Measurements from ENCODE around the gene NIT1.

GRCh38 chr1:161168906-161169305 is 51.0 kb downstream of the NIT1 start:
- TF ChIP-seq RELA (CRISPR knock-in tag; IDR thresholded peaks at IDR 0.05; ENCODE audit: borderline replicate concordance): no peak
- no peak for TF ChIP-seq STAT6 (CRISPR knock-in tag; conservative IDR thresholded peaks at IDR 0.05; ENCODE audit: low read depth)
- TF ChIP-seq NR3C1 (CRISPR knock-in tag; conservative IDR thresholded peaks at IDR 0.05; ENCODE audit: low read depth): no peak
- TF ChIP-seq, protein P1, sequence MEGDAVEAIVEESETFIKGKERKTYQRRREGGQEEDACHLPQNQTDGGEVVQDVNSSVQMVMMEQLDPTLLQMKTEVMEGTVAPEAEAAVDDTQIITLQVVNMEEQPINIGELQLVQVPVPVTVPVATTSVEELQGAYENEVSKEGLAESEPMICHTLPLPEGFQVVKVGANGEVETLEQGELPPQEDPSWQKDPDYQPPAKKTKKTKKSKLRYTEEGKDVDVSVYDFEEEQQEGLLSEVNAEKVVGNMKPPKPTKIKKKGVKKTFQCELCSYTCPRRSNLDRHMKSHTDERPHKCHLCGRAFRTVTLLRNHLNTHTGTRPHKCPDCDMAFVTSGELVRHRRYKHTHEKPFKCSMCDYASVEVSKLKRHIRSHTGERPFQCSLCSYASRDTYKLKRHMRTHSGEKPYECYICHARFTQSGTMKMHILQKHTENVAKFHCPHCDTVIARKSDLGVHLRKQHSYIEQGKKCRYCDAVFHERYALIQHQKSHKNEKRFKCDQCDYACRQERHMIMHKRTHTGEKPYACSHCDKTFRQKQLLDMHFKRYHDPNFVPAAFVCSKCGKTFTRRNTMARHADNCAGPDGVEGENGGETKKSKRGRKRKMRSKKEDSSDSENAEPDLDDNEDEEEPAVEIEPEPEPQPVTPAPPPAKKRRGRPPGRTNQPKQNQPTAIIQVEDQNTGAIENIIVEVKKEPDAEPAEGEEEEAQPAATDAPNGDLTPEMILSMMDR (IDR thresholded peaks at IDR 0.05): no peak

Data from WTC11 (cell line).